NCI-H2029 (cell line): Measurements from ENCODE around the gene PLSCR2.
A peak's percentile ranks its signal among the peaks of the same experiment; 100 is the strongest.
"Not testable (repeated sequence)": the region's sequence is repeated elsewhere in the genome, so short reads cannot be mapped to it uniquely, and the experiment has no call there.

ENCODE experiments used
- DNase-seq: peaks from one replicate; lab custom pipeline; 2025; lab: John Stamatoyannopoulos, UW

PLSCR2 gene

GRCh38 chr3:146485297-146485696 is 15.9 kb upstream of the PLSCR2 start:
- no peak for DNase-seq

- DNase-seq = no peak
Measured at GRCh38 chr3:146476094-146476740, 6.9 kb upstream of the PLSCR2 start.

- DNase-seq = not testable (repeated sequence)
Measured at GRCh38 chr3:146474976-146475375, 5.6 kb upstream of the PLSCR2 start.

GRCh38 chr3:146473726-146474125 is 4.4 kb upstream of the PLSCR2 start:
- no peak for DNase-seq

- no peak for DNase-seq
Measured at GRCh38 chr3:146472611-146473010, 3.2 kb upstream of the PLSCR2 start.

- DNase-seq = no peak
Measured at GRCh38 chr3:146471012-146471411, 1.7 kb upstream of the PLSCR2 start.

GRCh38 chr3:146470425-146470990 is 1.1 kb upstream of the PLSCR2 start:
- peak; percentile 78 for DNase-seq

GRCh38 chr3:146468671-146469149 is 651 bp downstream of the PLSCR2 start:
- no peak for DNase-seq

- DNase-seq = no peak
Measured at GRCh38 chr3:146468234-146468633, 1.1 kb downstream of the PLSCR2 start.

- no peak for DNase-seq
Measured at GRCh38 chr3:146466604-146467003, 2.8 kb downstream of the PLSCR2 start.

- DNase-seq = no peak
Measured at GRCh38 chr3:146465693-146466465, 3.5 kb downstream of the PLSCR2 start.

GRCh38 chr3:146464783-146465182 is 4.6 kb downstream of the PLSCR2 start:
- no peak for DNase-seq

GRCh38 chr3:146464005-146464595 is 5.3 kb downstream of the PLSCR2 start:
- DNase-seq = no peak

GRCh38 chr3:146454796-146455195 is 14.6 kb downstream of the PLSCR2 start:
- no peak for DNase-seq

- no peak for DNase-seq
Measured at GRCh38 chr3:146449613-146450012, 19.7 kb downstream of the PLSCR2 start.

- DNase-seq = no peak
Measured at GRCh38 chr3:146449076-146449475, 20.3 kb downstream of the PLSCR2 start.

- DNase-seq = no peak
Measured at GRCh38 chr3:146446026-146446425, 23.3 kb downstream of the PLSCR2 start.

- DNase-seq = not testable (repeated sequence)
Measured at GRCh38 chr3:146440310-146440709, 29.1 kb downstream of the PLSCR2 start.

GRCh38 chr3:146432066-146432465 is 37.3 kb downstream of the PLSCR2 start:
- no peak for DNase-seq

- no peak for DNase-seq
Measured at GRCh38 chr3:146431240-146431639, 38.1 kb downstream of the PLSCR2 start.

GRCh38 chr3:146425341-146425740 is 44.0 kb downstream of the PLSCR2 start:
- no peak for DNase-seq
